ENCODE measurements around the gene PAQR8. TPM values are rescaled to one million over a fixed set of nuclear protein-coding genes. Genes with fewer than 3 reads are reported as not detected.

The PAQR8 gene, protein sequence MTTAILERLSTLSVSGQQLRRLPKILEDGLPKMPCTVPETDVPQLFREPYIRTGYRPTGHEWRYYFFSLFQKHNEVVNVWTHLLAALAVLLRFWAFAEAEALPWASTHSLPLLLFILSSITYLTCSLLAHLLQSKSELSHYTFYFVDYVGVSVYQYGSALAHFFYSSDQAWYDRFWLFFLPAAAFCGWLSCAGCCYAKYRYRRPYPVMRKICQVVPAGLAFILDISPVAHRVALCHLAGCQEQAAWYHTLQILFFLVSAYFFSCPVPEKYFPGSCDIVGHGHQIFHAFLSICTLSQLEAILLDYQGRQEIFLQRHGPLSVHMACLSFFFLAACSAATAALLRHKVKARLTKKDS
- 3.7 and 4.7 TPM in 2 replicates for total RNA-seq

GRCh38 chr6:52361945-52362442 lies at the start of gene PAQR8:
Gene PAQR8, plus strand, starts transcription at chr6:52362151. Its CDS starts 41,063 bp downstream, at chr6:52403214.

GRCh38 chr6:52419809-52420667 lies 58.1 kb downstream of the PAQR8 start, which contains the start of gene EFHC1:
Gene EFHC1, plus strand, starts transcription at chr6:52420342. Its CDS starts 69 bp downstream, at chr6:52420411.

Other genes starting within 250 kb of the PAQR8 start
- gene IL17A, start 175.8 kb upstream of the PAQR8 start, total RNA-seq = not detected in 2 replicates
- gene IL17F, start 117.7 kb upstream of the PAQR8 start, total RNA-seq = not detected in 2 replicates
- gene MCM3, start 77.4 kb upstream of the PAQR8 start, total RNA-seq = 13.0 and 13.5 TPM in 2 replicates
- 16.0 and 19.6 TPM in 2 replicates for gene EFHC1, start 58.2 kb downstream of the PAQR8 start, total RNA-seq
- 149 TPM in 2 replicates for gene TRAM2, start 214.9 kb downstream of the PAQR8 start, total RNA-seq